ENCODE results near the gene FLNC. TPM values are rescaled to one million over a fixed set of nuclear protein-coding genes. Genes with fewer than 3 reads are reported as not detected.
A peak's percentile ranks its signal among the peaks of the same experiment; 100 is the strongest.

FLNC gene
- total and polyA plus RNA-seq, 9 of the 15 experiments (the other 6 are each of a cell fraction or from before 2014, with no cell fraction given), result 0.90 to 155 (median 28.8) TPM

DNA sequence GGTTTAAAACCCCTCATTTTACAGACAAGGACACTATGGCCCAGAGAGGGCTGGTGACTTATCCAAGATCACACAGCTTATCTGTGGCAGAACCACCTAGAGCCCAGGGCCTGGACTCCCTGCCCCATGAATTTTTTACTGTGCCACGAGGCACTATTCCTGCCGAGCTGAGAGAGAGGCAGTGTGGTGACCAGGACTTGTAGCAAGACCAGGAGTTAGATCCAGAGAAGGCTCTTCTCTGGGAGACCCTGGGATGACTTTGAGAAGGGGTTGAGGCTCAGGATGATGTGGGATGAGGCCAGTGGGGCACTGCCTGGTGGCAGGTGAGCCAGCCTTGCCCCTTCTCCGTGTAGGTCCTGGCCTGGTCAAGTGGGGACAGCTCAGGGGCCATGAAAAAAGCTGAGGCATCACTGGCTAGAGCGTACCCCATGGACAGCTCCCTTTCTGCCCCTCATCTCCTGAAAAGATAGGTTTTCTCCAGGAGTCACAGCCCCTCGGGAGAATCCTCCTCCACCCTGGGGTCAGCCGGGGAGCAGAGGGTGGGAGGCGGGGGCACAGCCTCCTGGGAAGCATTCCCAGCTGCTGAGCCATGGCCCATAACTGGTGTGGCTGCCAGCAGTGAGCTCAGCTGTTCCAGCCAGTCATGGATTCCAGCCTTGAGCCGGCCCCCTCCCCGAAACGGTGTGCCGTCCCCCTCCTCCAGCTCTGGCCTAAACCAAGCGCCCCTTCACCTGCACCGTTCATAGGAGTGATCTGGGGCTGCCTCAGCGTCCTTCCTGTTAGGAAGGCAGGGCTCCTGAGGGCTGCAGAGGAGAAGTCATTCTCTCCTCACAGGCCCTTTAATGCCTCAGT is 5.8 kb downstream of the FLNC start (continued):
- TF ChIP-seq, protein P1, sequence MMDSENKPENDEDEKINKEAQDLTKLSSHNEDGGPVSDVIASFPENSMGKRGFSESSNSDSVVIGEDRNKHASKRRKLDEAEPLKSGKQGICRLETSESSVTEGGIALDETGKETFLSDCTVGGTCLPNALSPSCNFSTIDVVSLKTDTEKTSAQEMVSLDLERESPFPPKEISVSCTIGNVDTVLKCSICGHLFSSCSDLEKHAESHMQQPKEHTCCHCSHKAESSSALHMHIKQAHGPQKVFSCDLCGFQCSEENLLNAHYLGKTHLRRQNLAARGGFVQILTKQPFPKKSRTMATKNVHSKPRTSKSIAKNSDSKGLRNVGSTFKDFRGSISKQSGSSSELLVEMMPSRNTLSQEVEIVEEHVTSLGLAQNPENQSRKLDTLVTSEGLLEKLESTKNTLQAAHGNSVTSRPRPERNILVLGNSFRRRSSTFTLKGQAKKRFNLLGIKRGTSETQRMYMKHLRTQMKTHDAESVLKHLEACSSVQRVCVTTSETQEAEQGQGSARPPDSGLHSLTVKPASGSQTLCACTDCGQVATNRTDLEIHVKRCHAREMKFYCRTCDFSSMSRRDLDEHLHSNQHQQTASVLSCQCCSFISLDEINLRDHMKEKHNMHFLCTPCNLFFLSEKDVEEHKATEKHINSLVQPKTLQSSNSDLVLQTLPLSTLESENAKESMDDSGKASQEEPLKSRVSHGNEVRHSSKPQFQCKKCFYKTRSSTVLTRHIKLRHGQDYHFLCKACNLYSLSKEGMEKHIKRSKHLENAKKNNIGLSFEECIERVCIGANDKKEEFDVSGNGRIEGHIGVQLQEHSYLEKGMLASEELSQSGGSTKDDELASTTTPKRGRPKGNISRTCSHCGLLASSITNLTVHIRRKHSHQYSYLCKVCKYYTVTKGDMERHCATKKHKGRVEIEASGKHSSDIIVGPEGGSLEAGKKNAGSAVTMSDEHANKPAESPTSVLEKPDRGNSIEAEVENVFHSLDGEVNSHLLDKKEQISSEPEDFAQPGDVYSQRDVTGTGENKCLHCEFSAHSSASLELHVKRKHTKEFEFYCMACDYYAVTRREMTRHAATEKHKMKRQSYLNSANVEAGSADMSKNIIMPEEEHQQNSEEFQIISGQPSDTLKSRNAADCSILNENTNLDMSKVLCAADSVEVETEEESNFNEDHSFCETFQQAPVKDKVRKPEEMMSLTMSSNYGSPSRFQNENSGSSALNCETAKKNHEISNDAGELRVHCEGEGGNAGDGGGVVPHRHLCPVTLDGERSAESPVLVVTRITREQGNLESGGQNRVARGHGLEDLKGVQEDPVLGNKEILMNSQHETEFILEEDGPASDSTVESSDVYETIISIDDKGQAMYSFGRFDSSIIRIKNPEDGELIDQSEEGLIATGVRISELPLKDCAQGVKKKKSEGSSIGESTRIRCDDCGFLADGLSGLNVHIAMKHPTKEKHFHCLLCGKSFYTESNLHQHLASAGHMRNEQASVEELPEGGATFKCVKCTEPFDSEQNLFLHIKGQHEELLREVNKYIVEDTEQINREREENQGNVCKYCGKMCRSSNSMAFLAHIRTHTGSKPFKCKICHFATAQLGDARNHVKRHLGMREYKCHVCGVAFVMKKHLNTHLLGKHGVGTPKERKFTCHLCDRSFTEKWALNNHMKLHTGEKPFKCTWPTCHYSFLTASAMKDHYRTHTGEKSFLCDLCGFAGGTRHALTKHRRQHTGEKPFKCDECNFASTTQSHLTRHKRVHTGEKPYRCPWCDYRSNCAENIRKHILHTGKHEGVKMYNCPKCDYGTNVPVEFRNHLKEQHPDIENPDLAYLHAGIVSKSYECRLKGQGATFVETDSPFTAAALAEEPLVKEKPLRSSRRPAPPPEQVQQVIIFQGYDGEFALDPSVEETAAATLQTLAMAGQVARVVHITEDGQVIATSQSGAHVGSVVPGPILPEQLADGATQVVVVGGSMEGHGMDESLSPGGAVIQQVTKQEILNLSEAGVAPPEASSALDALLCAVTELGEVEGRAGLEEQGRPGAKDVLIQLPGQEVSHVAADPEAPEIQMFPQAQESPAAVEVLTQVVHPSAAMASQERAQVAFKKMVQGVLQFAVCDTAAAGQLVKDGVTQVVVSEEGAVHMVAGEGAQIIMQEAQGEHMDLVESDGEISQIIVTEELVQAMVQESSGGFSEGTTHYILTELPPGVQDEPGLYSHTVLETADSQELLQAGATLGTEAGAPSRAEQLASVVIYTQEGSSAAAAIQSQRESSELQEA (IDR thresholded peaks at IDR 0.05; ENCODE audit: low read depth), result no peak
- peak; percentile 55 for TF ChIP-seq RBFOX2 (IDR thresholded peaks at IDR 0.05; ENCODE audit: low read depth, low read length)
- peak; percentile 58; the same call in 1 of the 2 replicates for TF ChIP-seq BCOR (IDR thresholded peaks at IDR 0.05)
- no peak for TF ChIP-seq ZNF184 (CRISPR knock-in tag; IDR thresholded peaks at IDR 0.05)
- no peak for TF ChIP-seq ZNF699 (CRISPR knock-in tag; IDR thresholded peaks at IDR 0.05; ENCODE audit: insufficient replicate concordance)
- no peak for TF ChIP-seq NUFIP1 (IDR thresholded peaks at IDR 0.05; ENCODE audit: partially characterized antibody)
